K562 (cell line): ENCODE measurements around the gene GGPS1.

ENCODE experiments used
- COPS2 ChIP-seq: fragments of 450-650 bp; conservative IDR thresholded peaks from 2 replicates; pipeline ENCODE4 v1.6.1; 2016; ENCODE audit warnings: mild to moderate bottlenecking, moderate library complexity
- EP300 ChIP-seq: IDR thresholded peaks from 2 replicates; pipeline ENCODE4 v1.6.1; 2012; ENCODE audit warnings: low read length, improper control_type of control experiment
- HDAC2 ChIP-seq: fragments of 450-650 bp; IDR thresholded peaks from 2 replicates; pipeline ENCODE4 v1.6.1; 2016; ENCODE audit warnings: mild to moderate bottlenecking
- MAX ChIP-seq: sonication (generic); formaldehyde crosslinking; IDR thresholded peaks from 2 replicates; pipeline ENCODE4 v1.9.0; 2022; ENCODE audit warnings: mild to moderate bottlenecking, missing genetic modification reagents
- PKNOX1 ChIP-seq: fragments of 450-650 bp; IDR thresholded peaks from 2 replicates; pipeline ENCODE4 v1.6.1; 2016
- PRDM10 ChIP-seq: fragments of 450-650 bp; IDR thresholded peaks from 2 replicates; pipeline ENCODE4 v1.6.1; 2018; ENCODE audit not compliant: partially characterized antibody
- ZMIZ1 ChIP-seq, 2 experiments: fragments of 150-350 bp in 1 of 2; IDR thresholded peaks; 2 replicates each; pipeline ENCODE4 v1.6.1; 2012 to 2016; ENCODE audit warnings: low read depth in 2 of 2, low read length in 2 of 2, mild to moderate bottlenecking in 1 of 2, moderate library complexity in 1 of 2
- ZNF740 ChIP-seq, 3 experiments: fragments of 200-800 bp in 1 of 3; sonication (Bioruptor generic) in 1 of 3; sonication (generic) in 1 of 3; formaldehyde crosslinking in 1 of 3; IDR thresholded peaks; 2 replicates each; pipeline versions ENCODE4 v1.6.1 to v1.8.0; 2016 to 2022; ENCODE audit warnings: mild to moderate bottlenecking in 2 of 3, missing compliant biosample characterization in 2 of 3, missing genetic modification characterization in 2 of 3, missing genetic modification reagents in 1 of 3

GRCh38 chr1:235317168-235317567 is 11.2 kb upstream of the GGPS1 start:
- TF ChIP-seq EP300: no peak
- TF ChIP-seq ZNF740 (CRISPR knock-in tag; IDR thresholded peaks at IDR 0.05): no peak
- TF ChIP-seq ZNF740 (tag; IDR thresholded peaks at IDR 0.05): no peak
- no peak for TF ChIP-seq PRDM10
- no peak for TF ChIP-seq MAX
- no peak for TF ChIP-seq ZMIZ1 (IDR thresholded peaks at IDR 0.05; ENCODE audit: low read depth in 2 of 2, low read length in 2 of 2)
- no peak for TF ChIP-seq HDAC2
- TF ChIP-seq PKNOX1: no peak
- no peak for TF ChIP-seq COPS2
